Measurements from ENCODE around the gene PAIP2B.

DNA sequence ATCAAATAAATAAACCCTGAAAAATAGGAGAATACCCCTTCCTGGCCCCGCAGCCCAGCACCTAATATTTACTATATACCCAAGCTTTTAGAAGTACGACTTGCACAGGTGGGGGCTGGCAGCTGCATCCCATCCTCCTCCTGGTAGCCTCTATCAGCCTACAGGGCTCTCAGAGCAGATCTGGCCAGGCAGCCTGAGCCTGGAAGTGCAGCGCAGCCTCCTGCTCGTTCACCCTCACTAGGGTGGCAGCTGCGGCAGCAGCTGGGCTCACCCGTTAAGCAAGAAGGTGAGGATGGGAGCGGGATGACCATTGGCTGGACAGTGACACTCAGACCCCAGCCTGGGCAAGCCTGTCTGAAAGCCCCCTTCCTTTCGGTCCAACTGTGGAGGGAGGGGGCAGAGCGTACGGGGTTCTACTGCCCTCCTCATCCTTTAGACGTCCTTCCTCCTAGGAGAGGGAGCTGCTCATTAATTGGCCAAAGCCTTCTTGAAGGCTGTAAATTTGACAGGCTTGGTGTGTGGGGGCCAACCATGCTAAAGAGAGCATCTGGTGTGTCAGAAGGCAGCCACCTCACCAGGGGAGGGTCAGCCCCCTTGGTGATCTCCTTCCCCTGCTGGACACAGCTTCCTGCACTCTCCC lies 73.2 kb downstream of the PAIP2B start:
- TF ChIP-seq FOXK2 (IDR thresholded peaks at IDR 0.05) (no peak), ELF4 (IDR thresholded peaks at IDR 0.05) (no peak), FOXA1 (IDR thresholded peaks at IDR 0.05) (no peak), FOXM1 (IDR thresholded peaks at IDR 0.05; ENCODE audit: borderline replicate concordance) (no peak), SP1 (IDR thresholded peaks at IDR 0.05) (no peak)

All from HEK293T (cell line).